ENCODE measurements around the gene PTBP1.

The PTBP1 gene

GRCh38 chr19:855566-856120 lies 58.4 kb downstream of the PTBP1 start:
- no peak overlapping the region for H2BK5ac ChIP-seq (ENCODE audit: low read depth, low read length, poor library complexity, severe bottlenecking)
- no peak overlapping the region for H3K4me2 ChIP-seq (ENCODE audit: low read length, poor library complexity, severe bottlenecking)
- H3K27me3 ChIP-seq (ENCODE audit: control insufficient read depth in 1 of 2, insufficient read depth in 1 of 2, low read length in 2 of 2), result no peaks in the 10 kb centered on the region
- no peaks in the 10 kb centered on the region for H3K79me1 ChIP-seq (replicated peaks; ENCODE audit: low read length, poor library complexity, severe bottlenecking)
- H3K4me3 ChIP-seq (ENCODE audit: insufficient read depth in 1 of 2, low read depth in 1 of 2, low read length in 2 of 2), result no peak overlapping the region
- no peaks in the 10 kb centered on the region for H3K36me3 ChIP-seq (ENCODE audit: control insufficient read depth in 1 of 2, insufficient read depth in 2 of 2, low read depth in 1 of 2, low read length in 2 of 2)
- H3K14ac ChIP-seq (ENCODE audit: low read length in 2 of 2), result no peak overlapping the region
- no peak overlapping the region for H2AK5ac ChIP-seq (ENCODE audit: low read length, severe bottlenecking)
- H2BK120ac ChIP-seq (ENCODE audit: low read depth, low read length), result no peak overlapping the region
- H3K18ac ChIP-seq (ENCODE audit: low read depth in 1 of 2, low read length in 2 of 2), result no peak overlapping the region
- no peak overlapping the region for H2BK12ac ChIP-seq (ENCODE audit: low read length in 2 of 2)
- no peak overlapping the region for H4K91ac ChIP-seq (ENCODE audit: low read length)
- peaks cover 14% of the 10 kb centered on the region for H3K4me1 ChIP-seq (ENCODE audit: control insufficient read depth, insufficient read depth, low read depth, low read length)
- no peaks in the 10 kb centered on the region for H3K9me3 ChIP-seq (ENCODE audit: control insufficient read depth, low read length)
- H2BK15ac ChIP-seq (ENCODE audit: low read depth, poor library complexity, severe bottlenecking), result no peak overlapping the region
- no peak overlapping the region for H4K8ac ChIP-seq (ENCODE audit: low read length)
- H3K4ac ChIP-seq (ENCODE audit: low read depth in 1 of 2, low read length in 2 of 2), result no peak overlapping the region
- no peak overlapping the region for H3K27ac ChIP-seq (ENCODE audit: low read length, poor library complexity, severe bottlenecking)
- no peak overlapping the region for H2AFZ ChIP-seq (ENCODE audit: low read depth, low read length)
- no peak overlapping the region for H3K23ac ChIP-seq (ENCODE audit: low read length in 2 of 2)
- no peak for DNase-seq
- 88% methylated on average over 40 of the region's 40 CpGs for WGBS
- no peak overlapping the region for H3K9ac ChIP-seq (ENCODE audit: low read length)

GRCh38 chr19:858284-858683 lies 61.0 kb downstream of the PTBP1 start:
- Histone ChIP-seq H3K23ac (ENCODE audit: low read length in 2 of 2) (no peak overlapping the region), H3K36me3 (ENCODE audit: control insufficient read depth in 1 of 2, insufficient read depth in 2 of 2, low read depth in 1 of 2, low read length in 2 of 2) (peaks cover 0 to 3% of the 10 kb centered on the region in 2 experiments), H3K79me1 (replicated peaks; ENCODE audit: low read length, poor library complexity, severe bottlenecking) (no peaks in the 10 kb centered on the region), H3K4ac (ENCODE audit: low read depth in 1 of 2, low read length in 2 of 2) (no peak overlapping the region), H3K4me1 (ENCODE audit: control insufficient read depth, insufficient read depth, low read depth, low read length) (peaks cover 27% of the 10 kb centered on the region), H2AK5ac (ENCODE audit: low read length, severe bottlenecking) (no peak overlapping the region), H3K9ac (ENCODE audit: low read length) (no peak overlapping the region), H3K27ac (ENCODE audit: low read length, poor library complexity, severe bottlenecking) (no peak overlapping the region), H2BK120ac (ENCODE audit: low read depth, low read length) (no peak overlapping the region), H3K9me3 (ENCODE audit: control insufficient read depth, low read length) (no peaks in the 10 kb centered on the region), H4K8ac (ENCODE audit: low read length) (no peak overlapping the region), H2BK15ac (ENCODE audit: low read depth, poor library complexity, severe bottlenecking) (no peak overlapping the region), H3K14ac (ENCODE audit: low read length in 2 of 2) (no peak overlapping the region), H2BK5ac (ENCODE audit: low read depth, low read length, poor library complexity, severe bottlenecking) (no peak overlapping the region), H3K18ac (ENCODE audit: low read depth in 1 of 2, low read length in 2 of 2) (no peak overlapping the region), H2AFZ (ENCODE audit: low read depth, low read length) (no peak overlapping the region), H3K4me2 (ENCODE audit: low read length, poor library complexity, severe bottlenecking) (no peak overlapping the region), H3K27me3 (ENCODE audit: control insufficient read depth in 1 of 2, insufficient read depth in 1 of 2, low read length in 2 of 2) (no peaks in the 10 kb centered on the region), H3K4me3 (ENCODE audit: insufficient read depth in 1 of 2, low read depth in 1 of 2, low read length in 2 of 2) (no peak overlapping the region), H2BK12ac (ENCODE audit: low read length in 2 of 2) (no peak overlapping the region), H4K91ac (ENCODE audit: low read length) (no peak overlapping the region)
- no peak for DNase-seq
- WGBS, result 75% methylated on average over 8 of the region's 9 CpGs

DNA sequence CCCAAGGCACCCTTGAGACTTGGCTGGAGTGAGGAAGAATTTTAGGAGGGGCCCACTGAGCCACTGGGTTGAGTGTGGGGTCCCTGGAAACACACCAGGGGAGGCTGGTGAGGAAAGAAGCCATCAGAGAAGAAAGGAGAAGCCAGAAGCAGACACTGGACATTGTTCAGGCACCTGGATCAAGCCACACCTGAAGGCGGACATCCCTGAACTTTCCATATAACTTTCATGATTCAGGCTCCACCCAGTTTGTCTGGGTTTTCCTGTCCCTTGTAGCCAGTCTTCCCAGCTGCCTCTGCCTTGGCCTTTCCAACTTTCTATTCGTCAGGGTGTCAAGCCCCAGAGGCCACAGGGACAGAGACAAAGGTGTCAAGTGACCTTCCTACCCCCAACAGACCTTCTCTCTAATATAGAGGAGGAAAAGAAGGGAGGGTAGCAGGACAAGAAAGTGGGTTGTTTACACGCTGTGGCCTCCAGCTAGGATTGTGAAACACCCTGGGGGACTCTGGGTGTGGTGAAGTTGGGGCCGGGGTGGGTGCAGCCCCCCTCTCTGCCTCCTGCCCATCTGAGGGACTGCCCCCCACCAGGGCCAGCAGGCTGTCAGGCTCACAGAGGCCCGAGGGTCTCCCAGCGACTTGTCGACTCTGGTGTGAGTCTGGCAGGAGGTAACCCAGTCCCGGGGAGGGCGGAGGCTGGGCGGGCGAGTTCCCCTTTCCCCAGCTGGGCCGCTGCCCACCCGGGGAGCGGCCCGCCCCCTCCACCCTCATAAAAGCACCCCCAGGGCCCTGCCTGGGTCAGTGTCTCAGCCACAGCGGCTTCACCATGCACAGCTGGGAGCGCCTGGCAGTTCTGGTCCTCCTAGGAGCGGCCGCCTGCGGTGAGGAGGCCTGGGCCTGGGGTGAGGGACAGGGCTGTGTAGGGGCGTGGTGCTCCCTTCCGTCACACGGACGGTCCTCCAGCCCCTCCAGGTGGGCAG lies 61.9 kb downstream of the PTBP1 start, which contains the start of gene CFD:
TSS of gene CFD (plus strand) at position 797 of the 976 bp plus-strand sequence. CDS start at position 823, 26 bp downstream.
- H3K4me2 ChIP-seq (ENCODE audit: low read length, poor library complexity, severe bottlenecking), result peak within 1 kb of the TSS; percentile 94
- whole genome bisulfite sequencing, result 73% methylated on average over 16 of the region's 24 CpGs
- H3K36me3 ChIP-seq (ENCODE audit: control insufficient read depth in 1 of 2, insufficient read depth in 2 of 2, low read depth in 1 of 2, low read length in 2 of 2), result peaks cover 0 to 3% of the 10 kb centered on the region in 2 experiments
- H3K4me1 ChIP-seq (ENCODE audit: control insufficient read depth, insufficient read depth, low read depth, low read length), result peaks cover 30% of the 10 kb centered on the region
- no peak within 1 kb of the TSS for H3K4ac ChIP-seq (ENCODE audit: low read depth in 1 of 2, low read length in 2 of 2)
- peak within 1 kb of the TSS; percentile 14 for H4K91ac ChIP-seq (ENCODE audit: low read length)
- H3K4me3 ChIP-seq (ENCODE audit: insufficient read depth in 1 of 2, low read depth in 1 of 2, low read length in 2 of 2), result peak within 1 kb of the TSS; percentile 58 to 77
- H3K18ac ChIP-seq (ENCODE audit: low read depth in 1 of 2, low read length in 2 of 2), result no peak within 1 kb of the TSS
- H2AFZ ChIP-seq (ENCODE audit: low read depth, low read length), result no peak within 1 kb of the TSS
- no peaks in the 10 kb centered on the region for H3K79me1 ChIP-seq (replicated peaks; ENCODE audit: low read length, poor library complexity, severe bottlenecking)
- H3K27ac ChIP-seq (ENCODE audit: low read length, poor library complexity, severe bottlenecking), result no peak within 1 kb of the TSS
- no peak for DNase-seq
- no peak within 1 kb of the TSS for H2BK12ac ChIP-seq (ENCODE audit: low read length in 2 of 2)
- no peaks in the 10 kb centered on the region for H3K9me3 ChIP-seq (ENCODE audit: control insufficient read depth, low read length)
- no peak within 1 kb of the TSS for H4K8ac ChIP-seq (ENCODE audit: low read length)
- no peak within 1 kb of the TSS for H2BK5ac ChIP-seq (ENCODE audit: low read depth, low read length, poor library complexity, severe bottlenecking)
- H2BK15ac ChIP-seq (ENCODE audit: low read depth, poor library complexity, severe bottlenecking), result peak within 1 kb of the TSS; percentile 48
- H3K27me3 ChIP-seq (ENCODE audit: control insufficient read depth in 1 of 2, insufficient read depth in 1 of 2, low read length in 2 of 2), result no peaks in the 10 kb centered on the region
- peak within 1 kb of the TSS; percentile 78 for H3K9ac ChIP-seq (ENCODE audit: low read length)
- H3K23ac ChIP-seq (ENCODE audit: low read length in 2 of 2), result no peak within 1 kb of the TSS
- H2AK5ac ChIP-seq (ENCODE audit: low read length, severe bottlenecking), result peak within 1 kb of the TSS; percentile 36
- H2BK120ac ChIP-seq (ENCODE audit: low read depth, low read length), result no peak within 1 kb of the TSS
- no peak within 1 kb of the TSS for H3K14ac ChIP-seq (ENCODE audit: low read length in 2 of 2)

DNA sequence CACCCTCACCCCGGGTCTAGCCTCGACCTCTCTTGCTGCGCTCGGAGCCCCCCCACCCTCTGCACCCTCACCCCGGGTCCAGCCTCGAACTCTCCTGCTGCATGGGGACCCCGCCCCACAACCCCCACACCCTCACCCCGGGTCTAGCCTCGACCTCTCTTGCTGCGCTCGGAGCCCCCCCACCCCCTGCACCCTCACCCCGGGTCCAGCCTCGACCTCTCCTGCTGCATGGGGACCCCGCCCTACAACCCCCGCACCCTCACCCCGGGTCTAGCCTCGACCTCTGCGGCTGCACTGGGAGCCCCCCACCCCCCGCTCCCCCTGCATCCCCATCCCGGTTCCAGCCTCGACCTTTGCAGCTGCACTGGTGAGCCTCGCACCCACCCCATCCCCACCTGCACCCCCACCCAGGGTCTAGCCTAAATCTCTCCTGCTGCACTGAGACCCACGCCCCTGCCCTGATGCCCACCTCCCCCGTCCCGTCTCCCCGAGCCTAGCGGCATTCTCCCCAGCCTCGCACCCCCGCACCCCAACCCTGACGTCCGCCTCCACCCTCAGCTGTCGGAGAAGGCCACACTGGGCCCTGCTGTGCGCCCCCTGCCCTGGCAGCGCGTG lies 64.0 kb downstream of the PTBP1 start:
- Histone ChIP-seq H2BK5ac (ENCODE audit: low read depth, low read length, poor library complexity, severe bottlenecking) (no peak overlapping the region), H3K18ac (ENCODE audit: low read depth in 1 of 2, low read length in 2 of 2) (no peak overlapping the region), H3K27me3 (ENCODE audit: control insufficient read depth in 1 of 2, insufficient read depth in 1 of 2, low read length in 2 of 2) (no peaks in the 10 kb centered on the region), H2BK120ac (ENCODE audit: low read depth, low read length) (no peak overlapping the region), H2BK15ac (ENCODE audit: low read depth, poor library complexity, severe bottlenecking) (no peak overlapping the region), H3K9ac (ENCODE audit: low read length) (no peak overlapping the region), H4K8ac (ENCODE audit: low read length) (peak overlapping the region; percentile 19), H3K14ac (ENCODE audit: low read length in 2 of 2) (no peak overlapping the region), H2BK12ac (ENCODE audit: low read length in 2 of 2) (peak overlapping the region in 1 of 2 experiments; percentile 58), H3K4ac (ENCODE audit: low read depth in 1 of 2, low read length in 2 of 2) (no peak overlapping the region), H3K23ac (ENCODE audit: low read length in 2 of 2) (peak overlapping the region in 1 of 2 experiments; percentile 17), H2AK5ac (ENCODE audit: low read length, severe bottlenecking) (no peak overlapping the region), H4K91ac (ENCODE audit: low read length) (no peak overlapping the region), H3K4me2 (ENCODE audit: low read length, poor library complexity, severe bottlenecking) (no peak overlapping the region), H2AFZ (ENCODE audit: low read depth, low read length) (no peak overlapping the region), H3K79me1 (replicated peaks; ENCODE audit: low read length, poor library complexity, severe bottlenecking) (no peaks in the 10 kb centered on the region), H3K9me3 (ENCODE audit: control insufficient read depth, low read length) (no peaks in the 10 kb centered on the region), H3K4me3 (ENCODE audit: insufficient read depth in 1 of 2, low read depth in 1 of 2, low read length in 2 of 2) (no peak overlapping the region), H3K4me1 (ENCODE audit: control insufficient read depth, insufficient read depth, low read depth, low read length) (peaks cover 33% of the 10 kb centered on the region), H3K27ac (ENCODE audit: low read length, poor library complexity, severe bottlenecking) (no peak overlapping the region), H3K36me3 (ENCODE audit: control insufficient read depth in 1 of 2, insufficient read depth in 2 of 2, low read depth in 1 of 2, low read length in 2 of 2) (peaks cover 0 to 3% of the 10 kb centered on the region in 2 experiments)
- no peak for DNase-seq
- 42% methylated on average over 25 of the region's 35 CpGs for WGBS

Data from mesenchymal stem cell (in vitro differentiated cells and primary cell).